Muscle of back (tissue), 13 donors: Measurements from ENCODE around the gene ISOC2. TPM values are rescaled to one million over a fixed set of nuclear protein-coding genes. Genes with fewer than 3 reads are reported as not detected.
"Not testable (repeated sequence)": the region's sequence is repeated elsewhere in the genome, so short reads cannot be mapped to it uniquely, and the experiment has no call there.

Experiments
- DNase-seq, 3 donors: peaks; one replicate each; pipeline versions ENCODE4 v3.0.0 to v3.0.0-alpha.2; 2013
- long read RNA-seq, 9 donors: transcript quantifications; one replicate each; lab custom pipeline, GENCODE V29; 2026
- polyA plus RNA-seq, 10 donors: library from polyadenylated mRNA; unstranded; fragments of 120-200 nt; gene quantifications; one replicate each; pipeline ENCODE4 v1.2.1, GENCODE V29; 2013; ENCODE audit not compliant: insufficient read length in 10 of 10

The ISOC2 gene, protein sequence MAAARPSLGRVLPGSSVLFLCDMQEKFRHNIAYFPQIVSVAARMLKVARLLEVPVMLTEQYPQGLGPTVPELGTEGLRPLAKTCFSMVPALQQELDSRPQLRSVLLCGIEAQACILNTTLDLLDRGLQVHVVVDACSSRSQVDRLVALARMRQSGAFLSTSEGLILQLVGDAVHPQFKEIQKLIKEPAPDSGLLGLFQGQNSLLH
- polyA plus RNA-seq = 10 to 100 TPM; 26.6 to 40.9 (median 30.8) TPM
- long read RNA-seq, donor 1, transcript ISOC2-202 (6 exons, 998 nt) = major isoform, 16 of 25 reads
- long read RNA-seq, donor 1, partial matches to known transcripts = 5 of 25 reads
- long read RNA-seq, donor 1, other reads (novel, unspliced or antisense) = 0 of 25 reads
- long read RNA-seq, donor 2, transcript ISOC2-202 (6 exons, 998 nt) = major isoform, 12 of 17 reads
- long read RNA-seq, donor 2, partial matches to known transcripts = 0 of 17 reads
- long read RNA-seq, donor 2, other reads (novel, unspliced or antisense) = 0 of 17 reads
- long read RNA-seq, donor 3 = 0 reads
- long read RNA-seq, donor 4, transcript ISOC2-202 (6 exons, 998 nt) = major isoform, 13 of 21 reads
- long read RNA-seq, donor 4, partial matches to known transcripts = 5 of 21 reads
- long read RNA-seq, donor 4, other reads (novel, unspliced or antisense) = 0 of 21 reads
- long read RNA-seq, donor 5, transcript ISOC2-202 (6 exons, 998 nt) = major isoform, 22 of 28 reads
- long read RNA-seq, donor 5, partial matches to known transcripts = 0 of 28 reads
- long read RNA-seq, donor 5, other reads (novel, unspliced or antisense) = 0 of 28 reads
- long read RNA-seq, donor 6, transcript ISOC2-202 (6 exons, 998 nt) = major isoform, 30 of 46 reads
- long read RNA-seq, donor 6, partial matches to known transcripts = 13 of 46 reads
- long read RNA-seq, donor 6, other reads (novel, unspliced or antisense) = 0 of 46 reads
- long read RNA-seq, donor 7, transcript ISOC2-202 (6 exons, 998 nt) = major isoform, 8 of 26 reads
- long read RNA-seq, donor 7, partial matches to known transcripts = 12 of 26 reads
- long read RNA-seq, donor 7, other reads (novel, unspliced or antisense) = 0 of 26 reads
- long read RNA-seq, donor 8, transcript ISOC2-202 (6 exons, 998 nt) = major isoform, 6 of 8 reads
- long read RNA-seq, donor 8, partial matches to known transcripts = 0 of 8 reads
- long read RNA-seq, donor 8, other reads (novel, unspliced or antisense) = 0 of 8 reads
- long read RNA-seq, donor 9, partial matches to known transcripts = 0 of 7 reads
- long read RNA-seq, donor 9, other reads (novel, unspliced or antisense) = 0 of 7 reads

DNA sequence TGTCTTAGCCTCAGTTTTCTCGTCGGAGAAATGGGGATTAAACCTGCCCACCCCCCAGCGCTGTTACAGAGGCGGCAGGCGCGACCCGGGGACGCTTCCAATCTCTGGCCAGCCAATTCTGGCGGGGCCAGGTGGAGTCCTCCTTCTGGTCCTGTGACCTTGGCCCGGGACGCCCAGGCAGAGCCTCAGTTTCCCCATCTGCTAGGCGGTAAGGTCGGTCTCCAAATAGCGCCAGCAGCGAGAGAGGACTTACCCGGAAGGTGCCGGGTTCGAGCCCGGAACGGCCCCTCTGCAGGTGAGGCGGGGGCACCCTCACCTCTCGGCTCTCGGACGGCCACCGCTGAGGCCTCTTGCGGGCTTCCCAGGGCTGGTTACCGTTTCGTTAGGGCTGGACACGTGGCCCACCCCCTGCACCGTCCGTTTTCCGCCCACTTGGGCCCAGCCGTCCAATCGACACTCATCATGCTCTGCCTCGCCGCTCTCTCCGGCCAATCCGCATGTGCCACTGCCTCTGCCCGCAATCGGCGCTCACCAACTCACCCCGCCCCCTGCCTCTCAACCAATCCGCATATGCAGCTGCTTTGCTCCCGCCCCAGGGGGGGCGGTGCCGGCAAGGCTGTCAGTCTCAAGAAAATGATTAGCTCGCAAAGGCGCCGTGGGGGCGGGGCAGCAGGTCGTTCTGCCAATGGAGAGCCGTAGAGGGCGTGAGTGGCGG, at the start of gene ISOC2:
Gene ISOC2, minus strand, starts transcription at position 384 of the 715 bp plus-strand sequence. CDS start 5,156 bp downstream, outside the sequence.
- DNase-seq = peak; percentile 100

DNA sequence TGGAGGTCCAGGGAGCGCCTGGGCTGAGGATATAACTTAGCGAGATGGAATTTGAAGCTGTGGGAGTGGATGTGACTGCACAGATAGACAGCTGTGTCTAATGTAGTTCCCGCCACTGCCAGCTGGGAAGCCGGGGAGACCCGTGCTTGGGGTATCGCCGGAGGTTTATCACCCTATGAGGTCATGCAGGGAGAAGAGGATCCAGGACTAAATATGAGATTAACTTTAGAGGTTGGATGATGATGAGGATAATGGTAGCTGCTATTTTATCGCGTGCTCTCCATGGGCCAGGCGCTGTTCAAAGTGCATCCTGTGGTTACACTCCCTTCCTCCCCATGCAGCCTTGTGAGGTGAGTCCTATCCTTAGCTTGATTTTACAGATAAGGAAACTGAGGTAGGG, 46.7 kb upstream of the ISOC2 start:
- DNase-seq = no peak

DNA sequence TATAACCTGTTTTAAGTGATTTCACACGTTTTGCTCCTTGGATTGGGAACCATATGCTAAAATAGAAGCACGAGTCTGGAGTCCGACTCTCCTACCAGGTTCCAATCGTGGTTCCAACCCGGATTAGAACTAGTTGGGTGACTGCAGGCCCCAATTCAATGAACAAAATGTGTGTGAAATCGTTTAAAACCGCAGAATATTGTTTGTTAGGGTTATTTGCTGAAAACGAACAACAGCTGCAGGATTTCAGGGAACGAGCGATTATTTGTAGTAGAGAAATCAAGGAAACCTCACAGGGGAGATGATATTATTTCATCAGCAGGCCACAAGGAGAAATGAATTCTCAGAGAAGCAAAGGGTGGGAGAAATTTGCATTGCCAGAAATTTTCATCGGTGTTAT, 43.5 kb upstream of the ISOC2 start:
- DNase-seq = no peak

DNA sequence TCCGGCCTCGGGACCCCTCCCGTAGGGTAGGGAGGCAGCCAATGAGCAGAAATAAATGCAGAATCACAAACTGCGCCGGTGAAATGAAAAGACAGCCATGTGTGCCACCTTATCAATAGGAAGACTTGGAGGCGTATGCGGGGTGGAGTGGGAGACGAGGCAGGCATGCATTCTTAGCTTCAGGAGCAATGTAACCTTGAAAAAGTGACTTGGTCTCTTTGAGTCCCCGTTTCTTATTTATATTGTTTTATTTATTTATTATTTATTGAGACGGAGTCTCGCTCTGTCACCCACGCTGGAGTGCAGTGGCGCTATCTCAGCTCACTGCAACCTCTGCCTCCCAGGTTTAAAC, 42.8 kb upstream of the ISOC2 start:
- DNase-seq = no peak

DNA sequence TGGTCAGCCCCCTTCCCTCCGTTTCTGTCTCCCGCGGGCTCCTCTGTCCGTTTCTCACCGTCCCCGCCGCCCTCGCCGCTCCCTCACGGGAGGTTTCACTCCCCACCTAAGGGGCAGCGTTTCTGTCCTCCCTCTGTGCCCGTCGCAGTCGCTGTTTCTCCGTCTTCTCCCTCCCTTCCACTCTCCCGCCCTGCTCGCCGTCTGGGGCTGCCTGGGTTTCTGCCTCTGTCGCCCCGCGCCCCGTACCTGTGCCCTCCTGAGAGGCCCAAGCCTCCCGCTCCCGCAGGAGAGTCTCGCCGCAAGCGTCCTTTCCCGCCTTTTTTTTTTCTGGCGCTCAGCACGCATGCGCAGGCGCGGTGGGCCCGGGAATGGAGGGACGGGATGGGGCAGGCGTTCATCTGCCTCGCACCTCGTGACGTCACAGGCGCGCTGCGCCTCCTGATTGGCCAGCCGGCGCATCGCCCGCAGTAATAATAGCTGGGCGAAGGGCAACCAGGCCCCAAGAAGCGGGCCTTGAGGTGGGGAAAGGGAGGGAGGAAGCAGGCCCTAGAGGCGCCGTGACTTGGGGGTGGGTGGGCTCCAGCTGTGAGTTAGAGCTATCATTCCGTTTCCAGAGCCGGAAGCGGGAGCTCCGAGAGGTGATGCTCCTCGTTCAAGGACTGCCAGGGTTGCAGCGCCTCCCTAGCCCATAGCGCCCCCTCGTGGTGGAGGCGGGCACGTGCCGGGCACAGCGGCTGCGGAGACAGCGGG, 42.2 kb upstream of the ISOC2 start:
- peak; percentile 90 to 98 (median 95) for DNase-seq

GRCh38 chr19:55503157-55503501, 41.7 kb upstream of the ISOC2 start:
- DNase-seq = peak in 1 of 3 donors; percentile 14

GRCh38 chr19:55502197-55502952, 40.9 kb upstream of the ISOC2 start:
- no peak for DNase-seq

DNA sequence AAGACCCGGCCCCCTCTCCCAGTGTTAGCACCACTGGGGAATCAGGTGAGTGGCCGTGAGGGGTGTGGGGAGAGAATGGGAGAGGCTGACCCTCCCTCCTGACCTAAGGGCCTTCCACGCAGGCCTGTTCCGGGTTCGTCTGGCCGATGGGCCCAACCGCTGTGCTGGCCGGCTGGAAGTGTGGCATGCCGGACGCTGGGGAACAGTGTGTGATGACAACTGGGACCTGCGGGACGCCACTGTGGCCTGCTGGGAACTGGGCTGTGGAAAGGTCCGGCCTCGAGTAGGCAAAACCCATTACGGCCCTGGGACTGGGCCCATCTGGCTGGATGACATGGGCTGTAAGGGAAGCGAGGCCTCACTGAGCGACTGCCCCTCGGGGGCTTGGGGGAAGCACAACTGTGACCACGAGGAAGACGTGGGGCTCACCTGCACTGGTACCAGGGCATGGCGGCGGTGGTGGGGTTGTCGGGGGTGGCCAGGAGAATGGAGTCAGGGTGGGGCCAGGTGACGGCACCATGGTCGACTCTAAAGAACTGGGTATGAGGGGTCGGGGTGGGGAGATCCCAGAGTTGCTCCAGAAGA, 39.0 kb upstream of the ISOC2 start:
- no peak for DNase-seq

DNA sequence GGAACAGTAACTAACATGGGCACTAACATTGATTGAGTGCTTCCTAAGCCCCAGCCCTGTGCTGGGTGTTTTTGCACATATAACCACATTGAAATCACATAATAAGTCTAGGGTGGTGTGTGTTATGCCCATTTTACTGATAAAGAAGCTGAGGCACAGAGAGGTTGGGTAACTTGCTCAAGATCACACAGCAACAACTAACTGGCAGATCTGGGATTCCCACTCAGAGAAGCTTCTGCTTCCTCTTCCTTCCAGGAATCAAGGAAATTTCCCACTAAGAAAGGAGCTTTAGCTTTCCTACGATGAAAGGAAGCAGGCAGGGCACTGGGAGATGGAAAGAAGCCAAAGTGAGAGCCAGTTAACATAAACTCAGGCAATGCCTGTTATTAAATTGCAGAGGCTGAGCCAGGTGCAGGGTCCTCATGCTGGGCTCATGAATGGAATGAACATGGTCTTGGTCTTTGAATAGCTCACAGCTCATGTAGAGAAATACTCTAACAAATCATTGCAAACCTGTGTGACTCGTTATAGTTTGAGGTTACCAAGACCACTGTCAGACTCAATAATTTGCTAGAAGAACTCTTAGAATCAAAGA, 36.9 kb upstream of the ISOC2 start:
- no peak for DNase-seq

- no peak for DNase-seq
Observed at GRCh38 chr19:55497763-55498162, 36.3 kb upstream of the ISOC2 start.

DNA sequence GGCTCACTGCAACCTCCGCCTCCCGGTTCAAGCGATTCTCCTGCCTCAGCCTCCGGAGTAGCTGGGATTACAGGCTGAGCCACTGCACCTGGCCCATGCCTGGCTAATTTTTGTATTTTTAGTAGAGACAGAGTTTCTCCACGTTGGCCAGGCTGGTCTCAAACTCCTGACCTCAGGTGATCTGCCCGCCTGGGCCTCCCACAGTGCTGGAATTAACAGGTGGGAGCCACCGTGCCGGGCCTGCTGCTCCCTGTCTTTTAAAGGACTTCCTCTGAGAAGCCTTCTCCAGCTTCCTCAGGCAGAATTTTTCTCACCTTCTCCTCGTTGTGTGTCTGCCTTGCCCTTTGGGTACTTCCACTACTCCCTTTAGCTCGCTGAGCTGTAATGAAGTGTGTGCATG, 35.4 kb upstream of the ISOC2 start:
- DNase-seq = not testable (repeated sequence)

DNA sequence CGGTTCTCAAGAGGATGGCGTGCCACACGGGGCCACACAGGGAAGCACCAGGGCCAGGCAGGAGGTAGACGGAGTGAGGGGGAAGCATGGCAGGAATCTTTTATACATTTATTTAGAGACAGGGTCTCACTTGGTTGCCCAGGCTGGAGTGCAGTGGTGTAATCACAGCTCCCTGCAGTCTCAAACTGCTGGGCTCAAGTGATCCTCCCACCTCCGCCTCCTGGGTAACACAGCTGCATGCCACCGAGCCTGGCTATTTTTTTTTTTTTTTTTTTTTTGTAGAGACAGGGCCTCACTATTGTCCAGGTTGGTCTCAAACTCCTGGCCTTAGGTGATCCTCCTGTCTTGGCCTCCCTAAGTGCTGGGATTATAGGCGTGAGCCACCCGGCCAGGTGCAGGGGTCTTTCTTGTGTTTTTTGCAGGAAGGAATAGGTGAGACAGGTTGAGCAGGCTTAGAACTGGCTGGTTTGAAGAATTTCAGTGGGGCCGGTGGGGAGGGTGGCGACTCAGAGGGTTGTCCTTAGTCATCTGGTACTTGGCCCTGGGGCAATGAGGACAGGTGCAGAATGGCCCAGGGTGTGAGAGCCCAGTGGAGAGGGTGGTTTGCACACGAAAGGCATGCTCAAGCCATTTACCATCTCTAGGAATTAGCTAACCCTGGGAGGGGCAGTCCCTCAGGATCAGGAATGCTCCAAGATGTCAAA, 34.4 kb upstream of the ISOC2 start:
- DNase-seq = no peak

GRCh38 chr19:55494172-55494761, 32.8 kb upstream of the ISOC2 start:
- DNase-seq = peak in 1 of 3 donors; percentile 81

GRCh38 chr19:55493645-55494171, 32.3 kb upstream of the ISOC2 start:
- no peak for DNase-seq

- peak in 2 of 3 donors; percentile 85 to 88 for DNase-seq
Observed at GRCh38 chr19:55493052-55493644, 31.7 kb upstream of the ISOC2 start.

GRCh38 chr19:55492362-55492944, 31.0 kb upstream of the ISOC2 start:
- DNase-seq = no peak
